ENCODE results near the gene CCL1. TPM values are rescaled to one million over a fixed set of nuclear protein-coding genes. Genes with fewer than 3 reads are reported as not detected.

Gene CCL1
- total and polyA plus RNA-seq, 9 of the 15 experiments (the other 6 are each of a cell fraction or from before 2014, with no cell fraction given) = 0.45 TPM; not detected in 8

DNA sequence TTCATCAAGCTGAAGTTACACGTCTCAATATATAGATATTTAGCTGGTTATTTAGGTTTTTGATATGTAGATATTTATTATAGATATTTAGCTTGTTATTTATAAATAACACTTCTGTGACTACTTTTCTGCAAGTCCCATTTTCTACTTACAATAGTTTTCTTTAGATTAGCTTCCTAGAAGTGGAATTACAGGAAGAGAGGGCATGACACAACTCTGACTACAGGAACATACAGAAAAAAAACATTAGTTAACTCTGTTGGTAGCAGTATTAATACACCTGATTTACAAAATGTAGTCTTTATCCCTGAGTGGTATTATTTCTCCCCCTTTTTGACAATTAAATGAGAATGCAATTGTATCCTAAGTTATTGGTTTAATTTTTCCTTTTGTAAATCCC, 21.2 kb upstream of the CCL1 start (continued):
- no peak for TF ChIP-seq ARID4B (CRISPR knock-in tag; IDR thresholded peaks at IDR 0.05)
- TF ChIP-seq CGGBP1 (CRISPR knock-in tag; IDR thresholded peaks at IDR 0.05) = no peak
- no peak for TF ChIP-seq ZNF224 (CRISPR knock-in tag; IDR thresholded peaks at IDR 0.05)
- no peak for TF ChIP-seq SP2 (IDR thresholded peaks at IDR 0.05; ENCODE audit: extremely low read depth, low read depth, low read length, poor library complexity, severe bottlenecking)
- no peak for TF ChIP-seq HNRNPUL1 (IDR thresholded peaks at IDR 0.05; ENCODE audit: low read length)
- no peak for TF ChIP-seq HMG20B (CRISPR knock-in tag; IDR thresholded peaks at IDR 0.05)
- no peak for TF ChIP-seq POLR2G (IDR thresholded peaks at IDR 0.05; ENCODE audit: low read depth, low read length)

Measured in K562 (cell line).